ENCODE measurements around the gene SVOPL.

- TF ChIP-seq CTCF (IDR thresholded peaks at IDR 0.05; ENCODE audit: borderline replicate concordance, extremely low read depth, low read length, poor library complexity, severe bottlenecking) = peak; percentile 39
- no peak for TF ChIP-seq EZH2 (IDR thresholded peaks at IDR 0.05; ENCODE audit: borderline replicate concordance, low read depth, low read length, severe bottlenecking)
Observed at GRCh38 chr7:138726288-138726687, 25.1 kb upstream of the SVOPL start.
